Ovary (tissue), 9 donors: ENCODE data around the gene LRGUK. TPM values are rescaled to one million over a fixed set of nuclear protein-coding genes. Genes with fewer than 3 reads are reported as not detected.

Source experiments
- DNase-seq, 5 donors: peaks; one replicate each; pipeline ENCODE4 v3.0.0-alpha.2; 2019 to 2020
- H3K27ac ChIP-seq, 2 donors: fragments of 200-600 bp; one replicate each; pipeline versions ENCODE4 v1.5.1 to v1.8.0; 2019 to 2022
- H3K27me3 ChIP-seq: fragments of 200-600 bp; one replicate; pipeline ENCODE4 v1.8.0; 2022
- H3K36me3 ChIP-seq: fragments of 200-600 bp; sonication (generic); one replicate; pipeline ENCODE4 v1.5.1; 2019
- H3K4me1 ChIP-seq: one replicate; pipeline ENCODE4 v1.8.1; 2013; ENCODE audit warnings: mild to moderate bottlenecking, moderate library complexity; ENCODE audit not compliant: insufficient read depth
- H3K4me3 ChIP-seq: fragments of 200-600 bp; sonication (generic); one replicate; pipeline ENCODE4 v1.5.1; 2017
- H3K9me3 ChIP-seq, 2 donors: fragments of 200-600 bp in 1 of 2; sonication (generic) in 1 of 2; one replicate each; pipeline versions ENCODE4 v1.5.1 to v1.8.1; 2013 to 2019; ENCODE audit warnings: mild to moderate bottlenecking in 1 of 2, moderate library complexity in 1 of 2
- EP300 ChIP-seq: sonication (generic); formaldehyde crosslinking; IDR thresholded peaks from one replicate; pipeline ENCODE4 v1.6.1; 2017; ENCODE audit warnings: antibody characterized with exemption
- POLR2A ChIP-seq: fragments of 450-650 bp; IDR thresholded peaks from one replicate; pipeline ENCODE4 v1.6.1; 2017; ENCODE audit warnings: antibody characterized with exemption, mild to moderate bottlenecking, moderate library complexity
- WGBS, 3 donors: extraction: QIAGEN DNeasy Blood & Tissue Kit in 1 of 3; methylation state at CpG; one replicate each; pipeline versions ENCODE4 v1.1.5 to v1.1.7; 2013 to 2017; 5-methylcytosine and 5-hydroxymethylcytosine counted together
- intact Hi-C, 4 donors: fragments of 100-400 bp; cut with DNase I; formaldehyde crosslinking; loops; one replicate each; pipeline versions ENCODE4 v1.11.0 to v1.15.1; 2022 to 2023
- polyA plus RNA-seq, 2 donors: library from polyadenylated mRNA; stranded (reverse); fragments of 200-250 nt in 1 of 2; fragments of 350-450 nt in 1 of 2; fragmentation: Illumina TruSeq in 1 of 2; extraction: RNeasy Lipid Tissue Mini Kit (QIAGEN cat#74804) in 1 of 2; gene quantifications; one replicate each; pipeline ENCODE4 v1.2.3, GENCODE V29; 2013 to 2014
- total RNA-seq, 7 donors: library from RNA; depleted of rRNA in 2 of 7; stranded (reverse); fragments of >200 nt in 2 of 7; fragmentation: NEBNext Ultra II Directional in 3 of 7; extraction: Animal tissue kit (Norgen Biotek cat#: 25700) in 3 of 7; gene quantifications; one replicate each; pipeline versions ENCODE4 v1.1.0 to v1.2.4, GENCODE V29; 2016 to 2023
- TF ChIP-seq, protein P1 (sequence below), 3 donors: fragments of 450-650 bp in 2 of 3; fragments of 200-600 bp in 1 of 3; IDR thresholded peaks; one replicate each; pipeline versions ENCODE4 v1.5.1 to v1.8.0; 2016 to 2022; ENCODE audit warnings: antibody characterized with exemption in 3 of 3, mild to moderate bottlenecking in 1 of 3
- donor health status: DM: no; HTN: no; CAD: no; lungs with moderate emphysema.
- donor health status: DM: no; HTN: no; CAD: no.
- donor health status: Bipolar disorder and iron deficiency.
- donor health status: DM: yes; HTN: yes; CAD: no.
- donor health status: DM: no; HTN: no; CAD: no.
- donor health status: DM: yes; HTN: yes; CAD: no.

Gene LRGUK
- total and polyA plus RNA-seq, 9 donors = 0.11 to 7.0 (median 0.56) TPM

DNA sequence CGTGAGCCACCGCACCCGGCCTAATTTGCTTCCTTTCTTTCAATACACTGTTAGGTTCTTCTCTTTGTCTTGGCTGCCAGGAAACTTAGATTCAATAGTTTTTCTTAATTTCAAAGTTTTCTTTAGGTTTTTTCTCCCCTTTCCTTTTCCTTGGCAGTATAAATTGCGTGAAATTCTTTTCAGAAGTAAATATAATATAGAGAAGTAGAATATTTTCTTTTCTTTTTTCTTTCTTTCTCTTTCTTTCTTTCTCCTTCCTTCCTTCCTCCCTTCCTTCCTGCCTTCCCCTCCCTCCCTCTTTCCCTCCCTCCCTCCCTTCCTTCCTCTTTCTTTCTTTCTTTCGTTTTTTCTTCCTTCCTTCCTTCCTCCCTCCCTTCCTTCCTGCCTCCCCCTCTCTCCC, 1.7 kb downstream of the LRGUK start:
- no peaks in the 10 kb centered on the region for H3K36me3 ChIP-seq
- DNase-seq = no peak
- H3K27ac ChIP-seq = no peak overlapping the region
- intact Hi-C loops = no loop called here
- no peaks in the 10 kb centered on the region for H3K9me3 ChIP-seq
- no peaks in the 10 kb centered on the region for H3K4me1 ChIP-seq
- H3K4me3 ChIP-seq = no peak overlapping the region
- TF ChIP-seq, protein P1, sequence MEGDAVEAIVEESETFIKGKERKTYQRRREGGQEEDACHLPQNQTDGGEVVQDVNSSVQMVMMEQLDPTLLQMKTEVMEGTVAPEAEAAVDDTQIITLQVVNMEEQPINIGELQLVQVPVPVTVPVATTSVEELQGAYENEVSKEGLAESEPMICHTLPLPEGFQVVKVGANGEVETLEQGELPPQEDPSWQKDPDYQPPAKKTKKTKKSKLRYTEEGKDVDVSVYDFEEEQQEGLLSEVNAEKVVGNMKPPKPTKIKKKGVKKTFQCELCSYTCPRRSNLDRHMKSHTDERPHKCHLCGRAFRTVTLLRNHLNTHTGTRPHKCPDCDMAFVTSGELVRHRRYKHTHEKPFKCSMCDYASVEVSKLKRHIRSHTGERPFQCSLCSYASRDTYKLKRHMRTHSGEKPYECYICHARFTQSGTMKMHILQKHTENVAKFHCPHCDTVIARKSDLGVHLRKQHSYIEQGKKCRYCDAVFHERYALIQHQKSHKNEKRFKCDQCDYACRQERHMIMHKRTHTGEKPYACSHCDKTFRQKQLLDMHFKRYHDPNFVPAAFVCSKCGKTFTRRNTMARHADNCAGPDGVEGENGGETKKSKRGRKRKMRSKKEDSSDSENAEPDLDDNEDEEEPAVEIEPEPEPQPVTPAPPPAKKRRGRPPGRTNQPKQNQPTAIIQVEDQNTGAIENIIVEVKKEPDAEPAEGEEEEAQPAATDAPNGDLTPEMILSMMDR (IDR thresholded peaks at IDR 0.05) = no peak
- TF ChIP-seq POLR2A (no peak), EP300 (no peak)
- WGBS, 3 donors = 78 to 89% (median 83%) methylated on average over 5 of the region's 5 CpGs
- no peaks in the 10 kb centered on the region for H3K27me3 ChIP-seq

DNA sequence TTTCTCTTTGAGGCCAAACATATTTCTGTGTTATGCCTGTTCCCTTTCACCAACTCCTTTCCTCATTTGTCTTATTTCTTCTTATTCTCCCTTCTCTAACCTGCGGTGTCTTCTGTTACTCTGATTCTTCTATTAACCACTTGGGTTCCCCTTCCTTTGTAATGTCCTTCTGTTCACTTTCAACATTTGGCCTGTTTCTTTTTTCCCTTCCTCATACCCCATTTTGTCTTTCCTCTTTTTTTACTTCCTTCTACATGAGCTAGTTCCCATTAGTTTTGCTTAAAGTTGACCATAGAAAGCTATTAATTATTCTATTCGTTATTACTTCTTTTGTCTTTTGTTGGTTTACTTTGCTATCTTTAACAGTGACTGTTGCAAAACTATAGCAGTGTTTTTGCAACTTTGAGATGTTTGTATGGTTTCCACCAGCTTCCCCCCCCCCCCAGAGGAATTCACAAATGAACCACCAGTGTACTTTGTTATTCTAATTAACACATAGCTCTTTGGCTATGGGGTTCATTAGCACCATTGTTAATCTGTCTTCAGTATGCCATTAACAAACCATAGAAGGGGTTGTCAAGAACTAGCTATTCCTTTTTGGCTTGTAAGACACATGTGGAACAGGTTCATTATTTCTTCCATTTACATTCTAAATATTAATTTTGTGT, 2.9 kb downstream of the LRGUK start:
- Histone ChIP-seq H3K4me3 (no peak overlapping the region), H3K27ac (no peak overlapping the region), H3K9me3 (no peaks in the 10 kb centered on the region), H3K27me3 (no peaks in the 10 kb centered on the region), H3K36me3 (no peaks in the 10 kb centered on the region), H3K4me1 (no peaks in the 10 kb centered on the region)
- TF ChIP-seq POLR2A (no peak), EP300 (no peak)
- TF ChIP-seq, protein P1 (IDR thresholded peaks at IDR 0.05) = no peak
- intact Hi-C loops = no loop called here
- no peak for DNase-seq
- WGBS, 3 donors = 37 to 45% (median 39%) methylated on average over 2 of the region's 2 CpGs

DNA sequence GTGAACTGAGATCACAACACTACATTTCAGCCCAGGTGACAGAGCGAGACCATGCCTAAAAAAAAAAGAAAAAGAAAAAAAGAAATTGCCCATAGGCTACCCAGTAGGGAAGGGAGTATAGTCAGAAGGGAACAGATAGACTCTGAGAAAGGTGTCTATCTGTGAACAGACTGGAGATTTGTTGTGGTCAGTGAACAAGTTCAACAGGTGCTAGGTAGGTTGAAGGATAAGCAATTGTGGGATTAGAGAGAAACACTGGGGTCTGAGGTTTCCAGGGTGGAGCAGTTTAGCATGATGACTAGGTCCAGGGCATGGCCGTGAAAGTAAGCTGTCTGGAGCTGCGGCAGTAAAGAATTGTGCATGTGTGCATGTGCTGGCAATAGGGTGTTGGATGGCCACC, 6.9 kb downstream of the LRGUK start:
- Histone ChIP-seq H3K36me3 (no peaks in the 10 kb centered on the region), H3K4me1 (no peaks in the 10 kb centered on the region), H3K9me3 (no peaks in the 10 kb centered on the region), H3K27me3 (no peaks in the 10 kb centered on the region), H3K4me3 (no peak overlapping the region), H3K27ac (no peak overlapping the region)
- intact Hi-C loops = no loop called here
- TF ChIP-seq, protein P1 (IDR thresholded peaks at IDR 0.05) = no peak
- 94 to 97% (median 95%) methylated on average over 3 of the region's 3 CpGs for WGBS, 3 donors
- DNase-seq = no peak

DNA sequence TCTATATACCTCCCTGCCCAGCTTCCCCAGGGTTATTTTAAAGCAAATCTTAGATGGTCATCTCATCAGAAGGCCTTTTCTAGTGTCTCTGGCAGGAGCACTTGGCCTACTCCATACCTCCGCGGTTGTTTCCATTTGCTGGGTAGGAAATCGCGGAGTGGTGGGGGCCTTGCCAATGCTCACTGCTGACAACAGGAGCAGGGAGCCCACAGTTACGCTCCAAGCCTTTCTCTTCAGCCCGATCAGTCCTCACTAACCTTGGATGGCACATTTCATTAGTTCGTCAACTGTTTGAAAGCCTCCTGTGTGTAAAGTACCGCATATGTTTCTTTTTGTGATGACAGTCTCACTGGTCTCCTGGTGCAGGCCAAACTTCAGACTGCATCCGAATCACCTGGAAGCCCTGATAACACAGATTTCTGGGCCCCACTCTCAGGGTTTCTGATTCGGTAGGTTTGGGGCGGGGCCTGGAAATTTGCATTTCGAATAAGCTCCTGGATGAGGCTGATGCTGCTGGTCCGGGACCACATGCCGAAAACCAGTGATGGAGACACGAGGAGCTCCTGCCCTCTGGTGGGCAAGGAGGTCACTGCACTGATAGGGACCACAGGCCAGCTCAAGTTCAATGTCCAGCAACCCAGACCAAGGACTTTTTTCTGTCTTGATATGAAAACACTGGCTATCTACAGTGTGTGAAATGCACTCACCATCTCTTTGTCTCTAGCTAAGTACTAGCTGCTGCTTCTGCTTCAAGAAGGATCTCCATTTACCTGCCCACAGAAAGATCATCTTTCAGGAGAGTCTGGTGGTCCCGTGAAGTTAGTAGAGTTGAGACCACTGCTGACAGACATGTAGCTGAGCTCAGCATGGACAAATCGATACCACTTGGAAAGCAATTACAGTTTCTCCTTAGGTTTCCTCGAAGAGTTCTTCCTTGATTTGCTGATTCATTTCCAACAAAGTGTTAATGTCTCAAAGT, 14.0 kb downstream of the LRGUK start:
- no peaks in the 10 kb centered on the region for H3K9me3 ChIP-seq
- WGBS, 3 donors = 50 to 53% (median 52%) methylated on average over 18 of the region's 18 CpGs
- TF ChIP-seq, protein P1 (IDR thresholded peaks at IDR 0.05) = peak; percentile 29 to 49 (median 40)
- TF ChIP-seq EP300 = no peak
- H3K36me3 ChIP-seq = no peaks in the 10 kb centered on the region
- intact Hi-C loops = no loop called here
- no peaks in the 10 kb centered on the region for H3K27me3 ChIP-seq
- DNase-seq = peak; percentile 31 to 75 (median 61)
- H3K4me1 ChIP-seq = no peaks in the 10 kb centered on the region
- H3K27ac ChIP-seq = no peak overlapping the region
- H3K4me3 ChIP-seq = no peak overlapping the region
